Measurements from ENCODE around the gene CR1.
"Not testable (repeated sequence)": the region's sequence is repeated elsewhere in the genome, so short reads cannot be mapped to it uniquely, and the experiment has no call there.

DNA sequence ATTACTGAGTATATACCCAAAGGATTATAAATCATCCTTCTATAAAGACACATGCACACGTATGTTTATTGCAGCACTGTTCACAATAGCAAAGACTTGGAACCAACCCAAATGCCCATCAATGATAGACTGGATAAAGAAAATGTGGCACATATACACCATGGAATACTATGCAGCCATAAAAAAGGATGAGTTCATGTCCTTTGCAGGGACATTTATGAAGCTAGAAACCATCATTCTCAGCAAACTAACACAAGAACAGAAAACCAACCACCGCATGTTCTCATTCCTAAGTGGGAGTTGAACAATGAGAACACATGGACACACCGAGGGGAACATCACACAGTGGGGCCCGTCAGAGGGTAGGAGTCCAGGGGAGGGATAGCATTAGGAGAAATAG, 98.1 kb downstream of the CR1 start:
- TF ChIP-seq, protein P1, sequence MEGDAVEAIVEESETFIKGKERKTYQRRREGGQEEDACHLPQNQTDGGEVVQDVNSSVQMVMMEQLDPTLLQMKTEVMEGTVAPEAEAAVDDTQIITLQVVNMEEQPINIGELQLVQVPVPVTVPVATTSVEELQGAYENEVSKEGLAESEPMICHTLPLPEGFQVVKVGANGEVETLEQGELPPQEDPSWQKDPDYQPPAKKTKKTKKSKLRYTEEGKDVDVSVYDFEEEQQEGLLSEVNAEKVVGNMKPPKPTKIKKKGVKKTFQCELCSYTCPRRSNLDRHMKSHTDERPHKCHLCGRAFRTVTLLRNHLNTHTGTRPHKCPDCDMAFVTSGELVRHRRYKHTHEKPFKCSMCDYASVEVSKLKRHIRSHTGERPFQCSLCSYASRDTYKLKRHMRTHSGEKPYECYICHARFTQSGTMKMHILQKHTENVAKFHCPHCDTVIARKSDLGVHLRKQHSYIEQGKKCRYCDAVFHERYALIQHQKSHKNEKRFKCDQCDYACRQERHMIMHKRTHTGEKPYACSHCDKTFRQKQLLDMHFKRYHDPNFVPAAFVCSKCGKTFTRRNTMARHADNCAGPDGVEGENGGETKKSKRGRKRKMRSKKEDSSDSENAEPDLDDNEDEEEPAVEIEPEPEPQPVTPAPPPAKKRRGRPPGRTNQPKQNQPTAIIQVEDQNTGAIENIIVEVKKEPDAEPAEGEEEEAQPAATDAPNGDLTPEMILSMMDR (IDR thresholded peaks at IDR 0.05) = not testable (repeated sequence)
- TF ChIP-seq POLR2A (IDR thresholded peaks at IDR 0.05) = not testable (repeated sequence)
